Measurements from ENCODE around the gene CACNA2D3.

Gene CACNA2D3

GRCh38 chr3:54279005-54279583, 156.7 kb downstream of the CACNA2D3 start:
- no peak for DNase-seq

- DNase-seq, result no peak
Measured at GRCh38 chr3:54283470-54283869, 161.1 kb downstream of the CACNA2D3 start.

- DNase-seq, result no peak
Measured at GRCh38 chr3:54294214-54294613, 171.9 kb downstream of the CACNA2D3 start.

GRCh38 chr3:54296531-54296930, 174.2 kb downstream of the CACNA2D3 start:
- DNase-seq, result no peak

- DNase-seq, result no peak
Measured at GRCh38 chr3:54299169-54299935, 177.0 kb downstream of the CACNA2D3 start.

GRCh38 chr3:54303517-54304375, 181.4 kb downstream of the CACNA2D3 start:
- DNase-seq, result no peak

- DNase-seq, result no peak
Measured at GRCh38 chr3:54304877-54305276, 182.5 kb downstream of the CACNA2D3 start.

GRCh38 chr3:54305409-54306099, 183.2 kb downstream of the CACNA2D3 start:
- no peak for DNase-seq

- no peak for DNase-seq
Measured at GRCh38 chr3:54307566-54308180, 185.3 kb downstream of the CACNA2D3 start.

GRCh38 chr3:54309601-54310000, 187.2 kb downstream of the CACNA2D3 start:
- DNase-seq, result no peak

GRCh38 chr3:54311211-54311747, 188.9 kb downstream of the CACNA2D3 start:
- DNase-seq, result no peak

- no peak for DNase-seq
Measured at GRCh38 chr3:54312156-54312899, 190.0 kb downstream of the CACNA2D3 start.

GRCh38 chr3:54313418-54313817, 191.1 kb downstream of the CACNA2D3 start:
- no peak for DNase-seq

- no peak for DNase-seq
Measured at GRCh38 chr3:54321520-54321919, 199.2 kb downstream of the CACNA2D3 start.

- no peak for DNase-seq
Measured at GRCh38 chr3:54322354-54322753, 200.0 kb downstream of the CACNA2D3 start.

- DNase-seq, result no peak
Measured at GRCh38 chr3:54324103-54324502, 201.8 kb downstream of the CACNA2D3 start.

GRCh38 chr3:54326951-54327350, 204.6 kb downstream of the CACNA2D3 start:
- DNase-seq, result no peak

GRCh38 chr3:54331341-54331740, 209.0 kb downstream of the CACNA2D3 start:
- no peak for DNase-seq

- no peak for DNase-seq
Measured at GRCh38 chr3:54337846-54338245, 215.5 kb downstream of the CACNA2D3 start.

- no peak for DNase-seq
Measured at GRCh38 chr3:54339608-54340007, 217.3 kb downstream of the CACNA2D3 start.

GRCh38 chr3:54341811-54342210, 219.5 kb downstream of the CACNA2D3 start:
- no peak for DNase-seq

Measured in central memory CD4-positive, alpha-beta T cell (primary cell).